AG04450 (cell line): Measurements from ENCODE around the gene AKIRIN1. TPM values are rescaled to one million over a fixed set of nuclear protein-coding genes. Genes with fewer than 3 reads are reported as not detected.

ENCODE experiments used
- CTCF ChIA-PET: fragments of 300-600, 350-600 bp; formaldehyde crosslinking; extraction: SDS; loops from one replicate; lab custom pipeline; 2022; ENCODE audit warnings: antibody characterized with exemption, inconsistent platforms; lab: Charles Lee
- POLR2A ChIA-PET: fragments of 350-600 bp; formaldehyde crosslinking; extraction: SDS; loops from one replicate; lab custom pipeline; 2021; ENCODE audit warnings: antibody characterized with exemption, inconsistent platforms; lab: Yijun Ruan, JAX
- DNase-seq: peaks from one replicate; pipeline ENCODE4 v3.0.0-alpha.2; 2011; ENCODE audit warnings: low read depth, low spot score
- H3K27ac ChIP-seq: one replicate; pipeline ENCODE4 v1.5.1; 2012; ENCODE audit warnings: low read depth, low read length, control low read depth
- H3K27me3 ChIP-seq: one replicate; pipeline ENCODE4 v1.6.0; 2012; ENCODE audit warnings: low read length; ENCODE audit not compliant: control insufficient read depth, insufficient read depth
- H3K4me3 ChIP-seq: 2 replicates; pipeline ENCODE4 v1.5.1; 2011; ENCODE audit warnings: mild to moderate bottlenecking, low read depth, low read length, control low read depth
- H3K9me3 ChIP-seq: 2 replicates; pipeline ENCODE4 v1.5.1; 2012; ENCODE audit warnings: low read length; ENCODE audit not compliant: control insufficient read depth, insufficient read depth
- CTCF ChIP-seq: IDR thresholded peaks from 2 replicates; pipeline ENCODE4 v1.5.1; 2011; ENCODE audit warnings: low read depth, low read length, control low read depth, inconsistent platforms
- polyA plus RNA-seq: library from polyadenylated mRNA; depleted of rRNA; stranded (reverse); fragments of >200 nt; gene quantifications from 2 replicates; pipeline ENCODE4 v1.2.3, GENCODE V29; 2011

Gene AKIRIN1
- polyA plus RNA-seq, 1 experiment, result 74.3 TPM

DNA sequence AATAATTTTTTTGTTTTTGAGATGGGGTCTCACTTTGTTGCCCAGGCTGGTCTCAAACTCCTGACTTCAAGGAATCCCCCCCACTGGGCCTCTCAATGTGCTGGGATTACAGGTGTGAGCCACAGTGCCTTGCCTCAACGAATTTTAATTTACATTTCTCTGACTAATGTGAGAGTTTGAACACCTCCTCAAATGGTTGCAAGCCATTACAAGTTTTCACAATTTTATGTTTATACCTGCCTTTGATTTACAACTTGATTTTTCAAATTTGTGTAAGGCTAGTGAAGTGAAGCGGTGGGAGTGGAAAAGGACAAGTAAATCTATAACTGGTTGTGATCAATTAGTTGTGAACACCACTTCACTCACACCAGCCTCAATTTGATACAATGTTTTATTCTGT, 40.5 kb upstream of the AKIRIN1 start:
- no peak for TF ChIP-seq CTCF
- CTCF ChIA-PET, result interaction anchor here (0.9 kb wide), 1 partner anchor 69 kb away, joined by 3 read pairs; no protein-coding TSS in a partner anchor
- no peak overlapping the region for H3K27ac ChIP-seq
- DNase-seq, result no peak
- H3K27me3 ChIP-seq, result peaks cover 3% of the 10 kb centered on the region
- peaks cover 4% of the 10 kb centered on the region; the same call in 1 of the 2 replicates for H3K9me3 ChIP-seq
- no peak overlapping the region for H3K4me3 ChIP-seq
- POLR2A ChIA-PET, result no interaction called here

GRCh38 chr1:38953433-38953860, 37.6 kb upstream of the AKIRIN1 start:
- H3K27ac ChIP-seq, result no peak overlapping the region
- TF ChIP-seq CTCF, result no peak
- no peak overlapping the region for H3K4me3 ChIP-seq
- no peaks in the 10 kb centered on the region for H3K9me3 ChIP-seq
- POLR2A ChIA-PET, result no interaction called here
- no peak for DNase-seq
- CTCF ChIA-PET, result no interaction called here
- H3K27me3 ChIP-seq, result peaks cover 3% of the 10 kb centered on the region

DNA sequence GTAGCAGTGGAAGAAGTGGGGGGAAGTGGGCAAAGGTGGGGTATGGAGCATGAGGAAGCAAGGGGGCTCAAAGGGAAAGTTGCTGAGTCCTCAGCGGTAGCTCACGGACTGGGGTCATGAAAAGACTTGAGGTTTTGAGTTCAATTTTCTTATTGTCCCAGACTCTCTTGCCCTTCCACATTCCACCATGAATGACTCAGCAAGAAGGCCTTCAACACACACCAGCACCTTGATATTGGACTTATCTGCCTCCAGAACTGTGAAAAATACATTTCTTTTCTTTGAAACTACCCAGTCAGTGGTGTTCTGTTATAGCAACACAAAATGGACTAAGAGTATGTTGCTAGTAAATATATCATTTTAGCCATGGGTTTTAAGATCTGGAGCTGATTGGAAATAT, 32.1 kb upstream of the AKIRIN1 start:
- CTCF ChIA-PET, result interaction anchor here (1.2 kb wide), 1 partner anchor 39 kb away, joined by 5 read pairs; no protein-coding TSS in a partner anchor
- DNase-seq, result no peak
- Histone ChIP-seq H3K27ac (no peak overlapping the region), H3K27me3 (no peaks in the 10 kb centered on the region), H3K9me3 (no peaks in the 10 kb centered on the region), H3K4me3 (no peak overlapping the region)
- POLR2A ChIA-PET, result no interaction called here
- TF ChIP-seq CTCF, result no peak

- Histone ChIP-seq H3K27ac (no peak overlapping the region), H3K4me3 (no peak overlapping the region), H3K27me3 (no peaks in the 10 kb centered on the region), H3K9me3 (no peaks in the 10 kb centered on the region)
- ChIA-PET POLR2A (no interaction called here), CTCF (no interaction called here)
- TF ChIP-seq CTCF, result no peak
- DNase-seq, result no peak
Observed at GRCh38 chr1:38962113-38962512, 29.0 kb upstream of the AKIRIN1 start.

GRCh38 chr1:38962560-38962959, 28.5 kb upstream of the AKIRIN1 start:
- POLR2A ChIA-PET, result no interaction called here
- H3K27ac ChIP-seq, result no peak overlapping the region
- no peaks in the 10 kb centered on the region for H3K27me3 ChIP-seq
- H3K9me3 ChIP-seq, result no peaks in the 10 kb centered on the region
- CTCF ChIA-PET, result no interaction called here
- DNase-seq, result no peak
- TF ChIP-seq CTCF, result no peak
- no peak overlapping the region for H3K4me3 ChIP-seq
